ENCODE data around the gene UROC1.

GRCh38 chr3:126521122-126521891 lies 3.7 kb upstream of the UROC1 start:
- TF ChIP-seq CTCF (IDR thresholded peaks at IDR 0.05) = no peak
- TF ChIP-seq POLR2A (IDR thresholded peaks at IDR 0.05) = no peak
